ENCODE data around the gene CD93.

GRCh38 chr20:23125159-23125558 lies 39.0 kb upstream of the CD93 start:
- TF ChIP-seq TAF1 (conservative IDR thresholded peaks at IDR 0.05) (no peak), CTCF (IDR thresholded peaks at IDR 0.05; ENCODE audit: low read depth, low read length, missing input control) (no peak), MAX (IDR thresholded peaks at IDR 0.05) (no peak), EGR1 (IDR thresholded peaks at IDR 0.05; ENCODE audit: low read depth in 2 of 2) (no peak), YY1 (IDR thresholded peaks at IDR 0.05) (no peak), SP1 (IDR thresholded peaks at IDR 0.05) (no peak), RAD21 (IDR thresholded peaks at IDR 0.05) (no peak), FOXA1 (IDR thresholded peaks at IDR 0.05) (no peak)
